ENCODE data around the gene FEZF1. TPM values are rescaled to one million over a fixed set of nuclear protein-coding genes. Genes with fewer than 3 reads are reported as not detected.

Gene FEZF1
- total RNA-seq, 1 donor = not detected

DNA sequence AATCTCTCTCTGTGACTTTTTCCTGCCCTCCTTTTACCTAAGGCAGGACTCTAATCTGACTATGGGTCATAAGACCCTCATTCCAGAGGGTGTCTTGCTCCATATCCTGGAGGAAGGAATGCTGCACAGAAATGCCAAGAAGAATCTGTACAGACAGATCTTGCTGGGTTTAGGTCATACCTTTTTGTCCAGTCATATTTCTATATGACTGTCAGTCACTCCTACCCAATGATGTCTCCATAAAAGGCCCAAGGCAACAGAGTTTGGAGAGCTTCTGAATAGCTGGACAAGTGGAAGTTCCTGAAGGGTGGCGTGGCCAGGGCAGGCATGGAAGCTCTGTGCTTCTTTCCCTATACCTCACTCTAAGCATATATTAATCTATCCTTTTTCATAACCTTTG lies 47.5 kb downstream of the FEZF1 start:
- DNase-seq (ENCODE audit: low read depth) = no peak
- TF ChIP-seq, protein P1, sequence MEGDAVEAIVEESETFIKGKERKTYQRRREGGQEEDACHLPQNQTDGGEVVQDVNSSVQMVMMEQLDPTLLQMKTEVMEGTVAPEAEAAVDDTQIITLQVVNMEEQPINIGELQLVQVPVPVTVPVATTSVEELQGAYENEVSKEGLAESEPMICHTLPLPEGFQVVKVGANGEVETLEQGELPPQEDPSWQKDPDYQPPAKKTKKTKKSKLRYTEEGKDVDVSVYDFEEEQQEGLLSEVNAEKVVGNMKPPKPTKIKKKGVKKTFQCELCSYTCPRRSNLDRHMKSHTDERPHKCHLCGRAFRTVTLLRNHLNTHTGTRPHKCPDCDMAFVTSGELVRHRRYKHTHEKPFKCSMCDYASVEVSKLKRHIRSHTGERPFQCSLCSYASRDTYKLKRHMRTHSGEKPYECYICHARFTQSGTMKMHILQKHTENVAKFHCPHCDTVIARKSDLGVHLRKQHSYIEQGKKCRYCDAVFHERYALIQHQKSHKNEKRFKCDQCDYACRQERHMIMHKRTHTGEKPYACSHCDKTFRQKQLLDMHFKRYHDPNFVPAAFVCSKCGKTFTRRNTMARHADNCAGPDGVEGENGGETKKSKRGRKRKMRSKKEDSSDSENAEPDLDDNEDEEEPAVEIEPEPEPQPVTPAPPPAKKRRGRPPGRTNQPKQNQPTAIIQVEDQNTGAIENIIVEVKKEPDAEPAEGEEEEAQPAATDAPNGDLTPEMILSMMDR (IDR thresholded peaks at IDR 0.05; ENCODE audit: insufficient read depth, low read length) = no peak
- no peak overlapping the region for H3K4me3 ChIP-seq (ENCODE audit: low read depth, low read length)

GRCh38 chr7:122256046-122256445 lies 48.5 kb downstream of the FEZF1 start:
- no peak overlapping the region for H3K4me3 ChIP-seq (ENCODE audit: low read depth, low read length)
- TF ChIP-seq, protein P1 (IDR thresholded peaks at IDR 0.05; ENCODE audit: insufficient read depth, low read length) = no peak
- no peak for DNase-seq (ENCODE audit: low read depth)

DNA sequence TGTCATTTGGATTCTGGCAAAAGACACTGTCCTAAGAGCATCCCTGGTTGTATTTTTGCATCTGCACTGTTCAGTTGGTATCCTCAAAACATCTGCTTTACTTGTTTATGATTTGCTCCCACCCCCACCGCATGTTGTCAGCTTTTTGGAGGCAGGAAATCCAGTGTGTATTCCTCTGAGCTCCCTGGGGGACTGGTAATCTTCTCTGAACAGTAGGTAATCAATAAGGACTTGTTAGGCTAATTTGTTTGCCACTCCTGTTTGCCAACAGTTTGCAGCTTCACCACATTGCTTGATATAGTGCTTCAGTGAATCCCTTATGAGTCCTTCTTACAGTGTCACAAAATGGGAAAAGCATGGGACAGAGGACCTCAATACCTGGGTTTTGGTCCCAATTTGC lies 49.1 kb downstream of the FEZF1 start:
- no peak overlapping the region for H3K4me3 ChIP-seq (ENCODE audit: low read depth, low read length)

More for the DNA sequence above, 49.1 kb downstream of the FEZF1 start:
- DNase-seq (ENCODE audit: low read depth) = no peak
- TF ChIP-seq, protein P1 (IDR thresholded peaks at IDR 0.05; ENCODE audit: insufficient read depth, low read length) = no peak

Other genes starting within 250 kb of the FEZF1 start
- 20.8 and 53.9 TPM in 2 replicates for gene AASS, start 160.5 kb downstream of the FEZF1 start, total RNA-seq (ENCODE audit: low replicate concordance)